Esophagus muscularis mucosa (tissue), 4 donors: ENCODE results near the gene PHF21A. TPM values are rescaled to one million over a fixed set of nuclear protein-coding genes. Genes with fewer than 3 reads are reported as not detected.
"Not testable (repeated sequence)": the region's sequence is repeated elsewhere in the genome, so short reads cannot be mapped to it uniquely, and the experiment has no call there.

Experiments used
- DNase-seq: peaks from one replicate; pipeline ENCODE4 v3.0.0-alpha.2; 2017; ENCODE audit errors: extremely low spot score
- H3K27ac ChIP-seq, 4 donors: fragments of 200-600 bp; sonication (generic); replicated peaks in 1 of 4; 1 replicate in 3 of 4; 2 replicates in 1 of 4; pipeline ENCODE4 v1.5.1; 2016 to 2019; ENCODE audit warnings: mild to moderate bottlenecking in 1 of 4
- H3K27me3 ChIP-seq, 4 donors: fragments of 200-600 bp; sonication (generic); one replicate each; pipeline versions ENCODE4 v1.5.1 to v1.6.0; 2016 to 2019
- H3K36me3 ChIP-seq, 4 donors: fragments of 200-600 bp; sonication (generic); one replicate each; pipeline ENCODE4 v1.5.1; 2016 to 2019
- H3K4me1 ChIP-seq, 4 donors: fragments of 200-600 bp; sonication (generic); one replicate each; pipeline ENCODE4 v1.5.1; 2016 to 2019
- H3K4me3 ChIP-seq, 4 donors: fragments of 200-600 bp; sonication (generic); 1 replicate in 2 of 4; 2 replicates in 2 of 4; pipeline ENCODE4 v1.5.1; 2016 to 2019; ENCODE audit warnings: mild to moderate bottlenecking in 4 of 4, moderate library complexity in 1 of 4
- H3K9me3 ChIP-seq, 4 donors: fragments of 200-600 bp; sonication (generic); 1 replicate in 3 of 4; 2 replicates in 1 of 4; pipeline ENCODE4 v1.5.1; 2016 to 2019
- CTCF ChIP-seq, 3 experiments: fragments of 200-600 bp in 2 of 3; fragments of 450-650 bp in 1 of 3; sonication (generic) in 2 of 3; IDR thresholded peaks; one replicate each; pipeline ENCODE4 v1.5.1; 2017 to 2019; ENCODE audit warnings: antibody characterized with exemption in 3 of 3, mild to moderate bottlenecking in 2 of 3, moderate library complexity in 1 of 3
- EP300 ChIP-seq: sonication (generic); formaldehyde crosslinking; IDR thresholded peaks from one replicate; pipeline ENCODE4 v1.6.1; 2017; ENCODE audit warnings: antibody characterized with exemption
- POLR2A ChIP-seq: fragments of 450-650 bp; IDR thresholded peaks from one replicate; pipeline ENCODE4 v1.6.1; 2017; ENCODE audit warnings: antibody characterized with exemption, moderate library complexity, mild to moderate bottlenecking, low read depth
- POLR2AphosphoS5 ChIP-seq, 2 donors: sonication (generic); formaldehyde crosslinking; IDR thresholded peaks; one replicate each; pipeline ENCODE4 v1.6.1; 2017; ENCODE audit warnings: antibody characterized with exemption in 2 of 2
- WGBS: methylation state at CpG from one replicate; pipeline ENCODE4 v1.1.5; 2018; 5-methylcytosine and 5-hydroxymethylcytosine counted together
- intact Hi-C: fragments of 100-400 bp; cut with DNase I; formaldehyde crosslinking; loops from one replicate; pipeline ENCODE4 v1.15.1; 2023
- total RNA-seq, 4 donors: library from RNA; depleted of rRNA; stranded (reverse); fragments of >200 nt; gene quantifications; one replicate each; pipeline versions ENCODE4 v1.1.0 to v1.2.1, GENCODE V29; 2016

PHF21A gene
- total RNA-seq, 4 donors from 2014 or later, result 31.8 to 47.8 (median 36.1) TPM

GRCh38 chr11:46119352-46120216 is 1.7 kb downstream of the PHF21A start:
- H3K36me3 ChIP-seq, result no peaks in the 10 kb centered on the region
- H3K4me3 ChIP-seq, result peak overlapping the region; percentile 83 to 94 (median 90)
- peak overlapping the region; percentile 90 to 95 (median 94) for H3K27ac ChIP-seq
- H3K27me3 ChIP-seq, result no peaks in the 10 kb centered on the region
- TF ChIP-seq POLR2A (no peak), POLR2AphosphoS5 (IDR thresholded peaks at IDR 0.05) (peak; percentile 9 to 58), CTCF (IDR thresholded peaks at IDR 0.05) (no peak)
- H3K9me3 ChIP-seq, result no peaks in the 10 kb centered on the region
- H3K4me1 ChIP-seq, result peaks cover 53 to 58% (median 57%) of the 10 kb centered on the region in 4 donors
- under 1% methylated on average over 32 of the region's 56 CpGs for WGBS
- no peak for DNase-seq
- intact Hi-C loops, result loop anchor here (2.0 to 10.0 kb wide), 3 partner anchors 115 to 185 kb away; no protein-coding TSS in a partner anchor

- WGBS, result 15% methylated on average over 6 of the region's 6 CpGs
- no peak for TF ChIP-seq EP300
- no peak for TF ChIP-seq POLR2A
- TF ChIP-seq CTCF (IDR thresholded peaks at IDR 0.05), result no peak
- no peak for TF ChIP-seq POLR2AphosphoS5 (IDR thresholded peaks at IDR 0.05)
- no peak for DNase-seq
- peak overlapping the region; percentile 83 to 94 (median 90) for H3K4me3 ChIP-seq
- H3K27ac ChIP-seq, result peak overlapping the region; percentile 90 to 95 (median 94)
- H3K9me3 ChIP-seq, result no peaks in the 10 kb centered on the region
- no peaks in the 10 kb centered on the region for H3K27me3 ChIP-seq
- intact Hi-C loops, result loop anchor here (10.0 kb wide), 1 partner anchor 114 kb away; no protein-coding TSS in a partner anchor
- H3K36me3 ChIP-seq, result no peaks in the 10 kb centered on the region
- peaks cover 60 to 65% (median 64%) of the 10 kb centered on the region in 4 donors for H3K4me1 ChIP-seq
Observed at GRCh38 chr11:46118702-46119351, 2.4 kb downstream of the PHF21A start.

- peak overlapping the region in 3 of 4 donors; percentile 6 to 94 (median 93) for H3K4me3 ChIP-seq
- intact Hi-C loops, result loop anchor here (10.0 kb wide), 1 partner anchor 113 kb away; no protein-coding TSS in a partner anchor
Observed at GRCh38 chr11:46117842-46118241, 3.4 kb downstream of the PHF21A start.

GRCh38 chr11:46116712-46117037 is 4.6 kb downstream of the PHF21A start:
- Histone ChIP-seq H3K27ac (peak overlapping the region in 3 of 4 donors; percentile 40 to 95 (median 55)), H3K4me1 (peaks cover 64 to 72% (median 68%) of the 10 kb centered on the region in 4 donors)
- WGBS, result 92% methylated on average over 10 of the region's 10 CpGs
- not testable (repeated sequence) for H3K36me3 ChIP-seq, DNase-seq, H3K27me3 ChIP-seq, H3K4me3 ChIP-seq, H3K9me3 ChIP-seq
- intact Hi-C loops, result loop anchor here (10.0 kb wide), 1 partner anchor 112 kb away; no protein-coding TSS in a partner anchor

More at GRCh38 chr11:46117842-46118241, 3.4 kb downstream of the PHF21A start:
- Histone ChIP-seq H3K27me3 (no peaks in the 10 kb centered on the region), H3K4me1 (peaks cover 64 to 69% (median 66%) of the 10 kb centered on the region in 4 donors), H3K36me3 (no peaks in the 10 kb centered on the region), H3K9me3 (no peaks in the 10 kb centered on the region), H3K27ac (peak overlapping the region in 3 of 4 donors; percentile 90 to 95 (median 95))
- no peak for DNase-seq
- TF ChIP-seq POLR2AphosphoS5 (IDR thresholded peaks at IDR 0.05) (no peak), CTCF (IDR thresholded peaks at IDR 0.05) (peak in 1 of 3 experiments; percentile 18), EP300 (no peak), POLR2A (no peak)
